ENCODE data around the gene MYOD1. TPM values are rescaled to one million over a fixed set of nuclear protein-coding genes. Genes with fewer than 3 reads are reported as not detected.

MYOD1 gene
- total and polyA plus RNA-seq, 2 of the 4 experiments (the other 2 are of a cell fraction): not detected

GRCh38 chr11:17750013-17750800, 30.8 kb downstream of the MYOD1 start:
- Histone ChIP-seq H3K4ac (ENCODE audit: low read depth, low read length) (no peak overlapping the region), H3K4me3 (ENCODE audit: insufficient read depth, low read depth, low read length) (no peak overlapping the region), H3K9me1 (ENCODE audit: insufficient read depth, low read length) (no peaks in the 10 kb centered on the region; the same call in 1 of the 2 replicates), H2AK5ac (ENCODE audit: low read depth, low read length) (no peak overlapping the region), H3K23ac (ENCODE audit: low read depth, low read length) (no peak overlapping the region), H2AFZ (replicated peaks; ENCODE audit: low read length, poor library complexity) (no peak overlapping the region), H3K4me2 (ENCODE audit: low read depth, low read length) (no peak overlapping the region), H3K79me1 (ENCODE audit: low read depth in 1 of 2, low read length in 2 of 2) (no peaks in the 10 kb centered on the region), H3K27me3 (ENCODE audit: control insufficient read depth, insufficient read depth, low read length) (peaks cover 37% of the 10 kb centered on the region), H4K20me1 (ENCODE audit: insufficient read depth, low read length) (no peaks in the 10 kb centered on the region), H2BK120ac (ENCODE audit: low read depth, low read length) (no peak overlapping the region), H4K5ac (ENCODE audit: low read depth, low read length) (no peak overlapping the region), H4K8ac (ENCODE audit: low read depth in 2 of 2, low read length in 2 of 2) (no peak overlapping the region), H3K36me3 (ENCODE audit: control insufficient read depth, insufficient read depth, low read length) (no peaks in the 10 kb centered on the region), H3K18ac (ENCODE audit: low read depth, low read length) (no peak overlapping the region), H2BK20ac (ENCODE audit: low read depth, low read length) (no peak overlapping the region), H3K56ac (ENCODE audit: extremely low read depth, insufficient read depth, low read length) (no peak overlapping the region), H3K4me1 (ENCODE audit: control insufficient read depth, insufficient read depth, low read length) (no peaks in the 10 kb centered on the region), H2AK9ac (replicated peaks; ENCODE audit: low read depth, low read length, poor library complexity) (no peak overlapping the region), H2BK15ac (ENCODE audit: low read depth, low read length) (no peak overlapping the region), H4K91ac (ENCODE audit: insufficient read depth, low read depth, low read length) (no peak overlapping the region), H3K27ac (ENCODE audit: insufficient read depth, low read length) (no peak overlapping the region), H2BK5ac (ENCODE audit: low read depth, low read length, poor library complexity, severe bottlenecking) (no peak overlapping the region), H3K14ac (replicated peaks; ENCODE audit: low read depth, low read length) (no peak overlapping the region), H3K9ac (ENCODE audit: low read depth, low read length) (no peak overlapping the region), H3K9me3 (ENCODE audit: control insufficient read depth, insufficient read depth, low read length) (no peaks in the 10 kb centered on the region)
- DNase-seq (no peak), ATAC-seq (ENCODE audit: low read depth) (no peak)
- dilution Hi-C loops (cut with HindIII; ENCODE audit: low sequenced_read_pairs, unreplicated experiment) (no loop called here), in situ Hi-C loops (cut with MboI; ENCODE audit: low sequenced_read_pairs) (no loop called here), intact Hi-C loops (cut with micrococcal nuclease) (no loop called here)
- ChIA-PET CTCF (no interaction called here), POLR2A (ENCODE audit: unreplicated experiment) (no interaction called here)
- BruUV-seq (replicated peaks): no TSS peak
- 40% methylated on average over 3 of the region's 13 CpGs; no CpG with 5 or more reads in 1 of the 2 experiments for WGBS, 2 experiments (ENCODE audit: extremely low coverage in 2 of 2, insufficient read length in 1 of 2)
- TF ChIP-seq RAD21 (IDR thresholded peaks at IDR 0.05; ENCODE audit: low read length) (no peak), CTCF (conservative IDR thresholded peaks at IDR 0.05; ENCODE audit: low read depth, low read length) (no peak), MAFK (IDR thresholded peaks at IDR 0.05; ENCODE audit: low read depth, low read length) (no peak), CHD1 (IDR thresholded peaks at IDR 0.05; ENCODE audit: low read depth, low read length) (no peak), RFX5 (IDR thresholded peaks at IDR 0.05; ENCODE audit: low read depth, low read length) (no peak), FOS (IDR thresholded peaks at IDR 0.05; ENCODE audit: low read depth, low read length) (no peak), MXI1 (IDR thresholded peaks at IDR 0.05; ENCODE audit: borderline replicate concordance, low read depth, low read length) (no peak), NFE2L2 (IDR thresholded peaks at IDR 0.05; ENCODE audit: low read depth, low read length) (no peak), POLR2A (IDR thresholded peaks at IDR 0.05; ENCODE audit: low read depth, low read length) (no peak), RCOR1 (IDR thresholded peaks at IDR 0.05; ENCODE audit: insufficient replicate concordance, low read length) (no peak), CEBPB (IDR thresholded peaks at IDR 0.05; ENCODE audit: low read depth, low read length) (no peak), SMC3 (IDR thresholded peaks at IDR 0.05; ENCODE audit: low read depth, low read length) (no peak), BHLHE40 (IDR thresholded peaks at IDR 0.05; ENCODE audit: low read depth, low read length) (no peak), MAZ (IDR thresholded peaks at IDR 0.05; ENCODE audit: borderline replicate concordance, low read depth, low read length) (no peak), USF2 (IDR thresholded peaks at IDR 0.05; ENCODE audit: low read depth, low read length) (no peak)
- TF ChIP-seq, protein P1, sequence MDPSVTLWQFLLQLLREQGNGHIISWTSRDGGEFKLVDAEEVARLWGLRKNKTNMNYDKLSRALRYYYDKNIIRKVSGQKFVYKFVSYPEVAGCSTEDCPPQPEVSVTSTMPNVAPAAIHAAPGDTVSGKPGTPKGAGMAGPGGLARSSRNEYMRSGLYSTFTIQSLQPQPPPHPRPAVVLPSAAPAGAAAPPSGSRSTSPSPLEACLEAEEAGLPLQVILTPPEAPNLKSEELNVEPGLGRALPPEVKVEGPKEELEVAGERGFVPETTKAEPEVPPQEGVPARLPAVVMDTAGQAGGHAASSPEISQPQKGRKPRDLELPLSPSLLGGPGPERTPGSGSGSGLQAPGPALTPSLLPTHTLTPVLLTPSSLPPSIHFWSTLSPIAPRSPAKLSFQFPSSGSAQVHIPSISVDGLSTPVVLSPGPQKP (IDR thresholded peaks at IDR 0.05; ENCODE audit: borderline replicate concordance, low read depth, low read length): no peak
